H1 (cell line): ENCODE results near the gene PUS7L. TPM values are rescaled to one million over a fixed set of nuclear protein-coding genes. Genes with fewer than 3 reads are reported as not detected.

Experiments used
- EGR1 ChIP-seq: IDR thresholded peaks from 2 replicates; pipeline ENCODE4 v1.6.1; 2011; ENCODE audit warnings: low read depth, low read length, borderline replicate concordance
- SRF ChIP-seq: IDR thresholded peaks from 2 replicates; pipeline ENCODE4 v1.6.1; 2011; ENCODE audit warnings: mild to moderate bottlenecking, low read depth, low read length, moderate library complexity
- polyA plus RNA-seq, 7 experiments: library from polyadenylated mRNA; depleted of rRNA in 3 of 7; stranded (reverse) in 5 of 7; unstranded in 2 of 7; fragments of >200 nt in 5 of 7; fragments of 200-250 nt in 2 of 7; gene quantifications; 1 replicate in 5 of 7; 2 replicates in 1 of 7; 4 replicates in 1 of 7; pipeline versions ENCODE4 v1.2.1 to v1.2.3, GENCODE V29; 2011 to 2013; ENCODE audit warnings: missing spikeins in 2 of 7, mixed read lengths in 2 of 7
- total RNA-seq: library from RNA; stranded (reverse); fragmentation: NEBNext Ultra II Directional; extraction: Animal tissue kit (Norgen Biotek cat#: 25700); gene quantifications from 2 replicates; pipeline ENCODE4 v1.2.1, GENCODE V29; 2021

The PUS7L gene
- total and polyA plus RNA-seq, 2 of the 8 experiments (the other 6 are each of a cell fraction or from before 2014, with no cell fraction given) = 3.6 to 26.8 TPM

GRCh38 chr12:43696154-43696553 is 62.4 kb downstream of the PUS7L start (continued):
- TF ChIP-seq EGR1 = no peak
- no peak for TF ChIP-seq SRF
